Glomerular visceral epithelial cell (primary cell): Measurements from ENCODE around the gene BANP.
"Not testable (repeated sequence)": the region's sequence is repeated elsewhere in the genome, so short reads cannot be mapped to it uniquely, and the experiment has no call there.

Experiments used
- DNase-seq: peaks from one replicate; pipeline ENCODE4 v3.0.0-alpha.2; 2016; ENCODE audit errors: extremely low spot score

Gene BANP

GRCh38 chr16:88014954-88015805 is 63.9 kb downstream of the BANP start:
- no peak for DNase-seq

- no peak for DNase-seq
These were observed 64.5 kb downstream of the BANP start for GRCh38 chr16:88015806-88016140.

- not testable (repeated sequence) for DNase-seq
These were observed 65.2 kb downstream of the BANP start for GRCh38 chr16:88016386-88016785.

- DNase-seq, result no peak
These were observed 65.7 kb downstream of the BANP start for GRCh38 chr16:88016964-88017363.

- no peak for DNase-seq
These were observed 66.4 kb downstream of the BANP start for GRCh38 chr16:88017587-88018101.

GRCh38 chr16:88018382-88018781 is 67.1 kb downstream of the BANP start:
- not testable (repeated sequence) for DNase-seq

GRCh38 chr16:88019041-88019820 is 68.0 kb downstream of the BANP start:
- DNase-seq, result not testable (repeated sequence)

GRCh38 chr16:88019821-88020515 is 68.7 kb downstream of the BANP start:
- DNase-seq, result no peak

GRCh38 chr16:88020516-88020885 is 69.3 kb downstream of the BANP start:
- DNase-seq, result no peak

GRCh38 chr16:88021041-88021970 is 70.1 kb downstream of the BANP start:
- not testable (repeated sequence) for DNase-seq

GRCh38 chr16:88022076-88023042 is 71.1 kb downstream of the BANP start:
- DNase-seq, result no peak

GRCh38 chr16:88023366-88023765 is 72.1 kb downstream of the BANP start:
- DNase-seq, result no peak

GRCh38 chr16:88023786-88024185 is 72.6 kb downstream of the BANP start:
- no peak for DNase-seq

- not testable (repeated sequence) for DNase-seq
These were observed 73.4 kb downstream of the BANP start for GRCh38 chr16:88024491-88025085.

GRCh38 chr16:88025086-88025492 is 73.9 kb downstream of the BANP start:
- DNase-seq, result peak; percentile 81

GRCh38 chr16:88025828-88026555 is 74.8 kb downstream of the BANP start:
- not testable (repeated sequence) for DNase-seq

- no peak for DNase-seq
These were observed 76.0 kb downstream of the BANP start for GRCh38 chr16:88026964-88027938.
